ENCODE data around the gene MACROD2. TPM values are rescaled to one million over a fixed set of nuclear protein-coding genes. Genes with fewer than 3 reads are reported as not detected.

The MACROD2 gene
- total and polyA plus RNA-seq, 4 donors = 0.66 to 10.5 (median 3.3) TPM

- Histone ChIP-seq H3K9me3 (ENCODE audit: control insufficient read depth in 4 of 4, low read length in 3 of 4) (no peaks in the 10 kb centered on the region), H3K9ac (ENCODE audit: low read depth in 1 of 2, low read length in 2 of 2) (no peak overlapping the region), H3K4me1 (ENCODE audit: control insufficient read depth in 4 of 4, insufficient read depth in 4 of 4, low read length in 3 of 4) (no peaks in the 10 kb centered on the region), H3K27me3 (ENCODE audit: control insufficient read depth in 4 of 4, insufficient read depth in 4 of 4, low read length in 3 of 4) (no peaks in the 10 kb centered on the region), H3K4me3 (ENCODE audit: low read depth in 1 of 3, low read length in 3 of 3) (no peak overlapping the region), H3K36me3 (ENCODE audit: control insufficient read depth in 4 of 4, insufficient read depth in 3 of 4, low read depth in 1 of 4, low read length in 3 of 4) (no peaks in the 10 kb centered on the region), H3K27ac (ENCODE audit: low read depth in 1 of 2, low read length in 2 of 2) (no peak overlapping the region)
- TF ChIP-seq REST (IDR thresholded peaks at IDR 0.05) = no peak
- TF ChIP-seq CTCF (IDR thresholded peaks at IDR 0.05; ENCODE audit: low read depth, low read length, missing input control) = no peak
- TF ChIP-seq FOXA2 (IDR thresholded peaks at IDR 0.05) = no peak
- TF ChIP-seq TAF1 (conservative IDR thresholded peaks at IDR 0.05) = no peak
- TF ChIP-seq MAX (IDR thresholded peaks at IDR 0.05) = no peak
- no peak for TF ChIP-seq RAD21 (IDR thresholded peaks at IDR 0.05)
- TF ChIP-seq ZBTB33 (IDR thresholded peaks at IDR 0.05) = no peak
- TF ChIP-seq JUND (IDR thresholded peaks at IDR 0.05) = no peak
- TF ChIP-seq EGR1 (IDR thresholded peaks at IDR 0.05; ENCODE audit: low read depth in 2 of 2) = no peak
- TF ChIP-seq FOXA1 (IDR thresholded peaks at IDR 0.05) = no peak
- TF ChIP-seq ATF3 (IDR thresholded peaks at IDR 0.05) = no peak
- no peak for TF ChIP-seq NR2F2 (IDR thresholded peaks at IDR 0.05)
- TF ChIP-seq HNF4G (IDR thresholded peaks at IDR 0.05) = no peak
- no peak for DNase-seq (ENCODE audit: low spot score)
- 92% methylated on average over 5 of the region's 5 CpGs for WGBS
Measured at GRCh38 chr20:14889496-14890255, 894.4 kb downstream of the MACROD2 start.

GRCh38 chr20:14890713-14891112 lies 895.4 kb downstream of the MACROD2 start:
- DNase-seq (ENCODE audit: low spot score) = no peak
- no peaks in the 10 kb centered on the region for H3K4me1 ChIP-seq (ENCODE audit: control insufficient read depth in 4 of 4, insufficient read depth in 4 of 4, low read length in 3 of 4)
- H3K27ac ChIP-seq (ENCODE audit: low read depth in 1 of 2, low read length in 2 of 2) = no peak overlapping the region
- H3K4me3 ChIP-seq (ENCODE audit: low read depth in 1 of 3, low read length in 3 of 3) = no peak overlapping the region
- TF ChIP-seq SP1 (IDR thresholded peaks at IDR 0.05) (no peak), MAX (IDR thresholded peaks at IDR 0.05) (no peak), TAF1 (conservative IDR thresholded peaks at IDR 0.05) (no peak), CTCF (IDR thresholded peaks at IDR 0.05; ENCODE audit: low read depth, low read length, missing input control) (no peak), ATF3 (IDR thresholded peaks at IDR 0.05) (no peak), GABPA (IDR thresholded peaks at IDR 0.05 in 1 of 2, conservative IDR thresholded peaks at IDR 0.05 in 1 of 2) (no peak), YY1 (IDR thresholded peaks at IDR 0.05) (no peak), FOXA1 (IDR thresholded peaks at IDR 0.05) (no peak), RAD21 (IDR thresholded peaks at IDR 0.05) (no peak), HNF4A (conservative IDR thresholded peaks at IDR 0.05) (no peak), JUND (IDR thresholded peaks at IDR 0.05) (no peak), ZBTB33 (IDR thresholded peaks at IDR 0.05) (no peak), FOXA2 (IDR thresholded peaks at IDR 0.05) (no peak), RXRA (IDR thresholded peaks at IDR 0.05) (no peak)
- H3K9ac ChIP-seq (ENCODE audit: low read depth in 1 of 2, low read length in 2 of 2) = no peak overlapping the region
- H3K36me3 ChIP-seq (ENCODE audit: control insufficient read depth in 4 of 4, insufficient read depth in 3 of 4, low read depth in 1 of 4, low read length in 3 of 4) = no peaks in the 10 kb centered on the region
- no peaks in the 10 kb centered on the region for H3K27me3 ChIP-seq (ENCODE audit: control insufficient read depth in 4 of 4, insufficient read depth in 4 of 4, low read length in 3 of 4)
- H3K9me3 ChIP-seq (ENCODE audit: control insufficient read depth in 4 of 4, low read length in 3 of 4) = no peaks in the 10 kb centered on the region

Measured in liver (tissue), 9 donors.